Breast epithelium (tissue), 4 donors: Measurements from ENCODE around the gene LMX1B. TPM values are rescaled to one million over a fixed set of nuclear protein-coding genes. Genes with fewer than 3 reads are reported as not detected.

Source experiments
- DNase-seq, 2 donors: peaks; one replicate each; pipeline ENCODE4 v3.0.0-alpha.2; 2019; ENCODE audit warnings: low spot score in 2 of 2
- H3K27ac ChIP-seq, 2 donors: fragments of 200-600 bp; sonication (generic) in 1 of 2; one replicate each; pipeline ENCODE4 v1.5.1; 2016 to 2019; ENCODE audit warnings: mild to moderate bottlenecking in 1 of 2
- H3K27me3 ChIP-seq, 2 donors: fragments of 200-600 bp; sonication (generic) in 1 of 2; one replicate each; pipeline versions ENCODE4 v1.5.1 to v1.6.0; 2017 to 2019; ENCODE audit warnings: control low read depth in 1 of 2, mild to moderate bottlenecking in 1 of 2
- H3K36me3 ChIP-seq: fragments of 200-600 bp; one replicate; pipeline ENCODE4 v1.5.1; 2019
- H3K4me1 ChIP-seq, 2 donors: fragments of 200-600 bp; sonication (generic); one replicate each; pipeline ENCODE4 v1.5.1; 2016 to 2019; ENCODE audit warnings: control low read depth in 1 of 2
- H3K4me3 ChIP-seq, 3 donors: fragments of 200-600 bp; sonication (generic); 1 replicate in 2 of 3; 2 replicates in 1 of 3; pipeline ENCODE4 v1.5.1; 2016 to 2019; ENCODE audit warnings: mild to moderate bottlenecking in 3 of 3, moderate library complexity in 2 of 3
- H3K9me3 ChIP-seq, 2 donors: fragments of 200-600 bp; sonication (generic) in 1 of 2; one replicate each; pipeline ENCODE4 v1.5.1; 2016 to 2019; ENCODE audit warnings: control low read depth in 1 of 2
- CTCF ChIP-seq, 3 donors: fragments of 450-650 bp; IDR thresholded peaks; one replicate each; pipeline ENCODE4 v1.5.1; 2016 to 2017; ENCODE audit warnings: antibody characterized with exemption in 3 of 3, mild to moderate bottlenecking in 3 of 3, moderate library complexity in 3 of 3
- POLR2A ChIP-seq: fragments of 450-650 bp; IDR thresholded peaks from one replicate; pipeline ENCODE4 v1.6.1; 2016; ENCODE audit warnings: antibody characterized with exemption, mild to moderate bottlenecking, moderate library complexity
- POLR2AphosphoS5 ChIP-seq, 3 donors: sonication (generic); formaldehyde crosslinking; IDR thresholded peaks; one replicate each; pipeline ENCODE4 v1.6.1; 2017; ENCODE audit warnings: antibody characterized with exemption in 3 of 3
- intact Hi-C: fragments of 100-400 bp; cut with DNase I; formaldehyde crosslinking; loops from one replicate; pipeline ENCODE4 v1.15.1; 2023; ENCODE audit warnings: low total_unique reads
- total RNA-seq, 3 donors: library from RNA; depleted of rRNA; stranded (reverse); fragments of >200 nt; gene quantifications; one replicate each; pipeline ENCODE4 v1.1.0, GENCODE V29; 2016

LMX1B gene
- total RNA-seq, 3 donors from 2014 or later: 0.16 to 20.3 (median 9.2) TPM

- Histone ChIP-seq H3K36me3 (no peaks in the 10 kb centered on the region), H3K9me3 (no peaks in the 10 kb centered on the region), H3K27ac (peak overlapping the region; percentile 91 to 93), H3K4me1 (peaks cover 11% of the 10 kb centered on the region in 2 donors), H3K4me3 (peak overlapping the region in 2 of 3 donors; percentile 66 to 84), H3K27me3 (peaks cover 4 to 18% of the 10 kb centered on the region in 2 donors)
- DNase-seq: no peak
- intact Hi-C loops: loop anchor here (5.0 kb wide), 1 partner anchor 840 kb away; no protein-coding TSS in a partner anchor
- TF ChIP-seq POLR2AphosphoS5 (IDR thresholded peaks at IDR 0.05): no peak
- TF ChIP-seq CTCF (IDR thresholded peaks at IDR 0.05): no peak
These were observed 3.5 kb downstream of the LMX1B start for GRCh38 chr9:126617003-126617822.

- H3K27ac ChIP-seq: peak overlapping the region; percentile 91 to 93
- peaks cover 6 to 11% of the 10 kb centered on the region in 2 donors for H3K4me1 ChIP-seq
- peaks cover 4 to 20% of the 10 kb centered on the region in 2 donors for H3K27me3 ChIP-seq
- no peak for DNase-seq
- H3K4me3 ChIP-seq: peak overlapping the region in 2 of 3 donors; percentile 66 to 84
- TF ChIP-seq POLR2A: no peak
- no peak for TF ChIP-seq POLR2AphosphoS5 (IDR thresholded peaks at IDR 0.05)
- no peak for TF ChIP-seq CTCF (IDR thresholded peaks at IDR 0.05)
- no peaks in the 10 kb centered on the region for H3K36me3 ChIP-seq
- H3K9me3 ChIP-seq: no peaks in the 10 kb centered on the region
- intact Hi-C loops: loop anchor here (5.0 kb wide), 1 partner anchor 840 kb away; no protein-coding TSS in a partner anchor
These were observed 4.1 kb downstream of the LMX1B start for GRCh38 chr9:126617823-126618165.

- TF ChIP-seq POLR2A: no peak
- TF ChIP-seq CTCF (IDR thresholded peaks at IDR 0.05): no peak
- no peak for TF ChIP-seq POLR2AphosphoS5 (IDR thresholded peaks at IDR 0.05)
- Histone ChIP-seq H3K36me3 (no peaks in the 10 kb centered on the region), H3K9me3 (no peaks in the 10 kb centered on the region), H3K27ac (peak overlapping the region; percentile 91 to 93), H3K27me3 (peaks cover 4 to 21% of the 10 kb centered on the region in 2 donors), H3K4me3 (peak overlapping the region in 2 of 3 donors; percentile 66 to 84), H3K4me1 (peaks cover 6 to 11% of the 10 kb centered on the region in 2 donors)
- DNase-seq: no peak
- intact Hi-C loops: loop anchor here (5.0 kb wide), 1 partner anchor 839 kb away; no protein-coding TSS in a partner anchor
These were observed 4.5 kb downstream of the LMX1B start for GRCh38 chr9:126618190-126618584.

GRCh38 chr9:126618585-126619360 lies 5.0 kb downstream of the LMX1B start:
- TF ChIP-seq POLR2A (no peak), CTCF (IDR thresholded peaks at IDR 0.05) (no peak), POLR2AphosphoS5 (IDR thresholded peaks at IDR 0.05) (peak in 1 of 3 donors; percentile 11)
- DNase-seq: peak in 1 of 2 donors; percentile 50
- Histone ChIP-seq H3K4me3 (peak overlapping the region in 2 of 3 donors; percentile 66 to 84), H3K9me3 (no peaks in the 10 kb centered on the region), H3K27ac (peak overlapping the region; percentile 91 to 93), H3K4me1 (peaks cover 7 to 11% of the 10 kb centered on the region in 2 donors), H3K36me3 (no peaks in the 10 kb centered on the region), H3K27me3 (peaks cover 4 to 27% of the 10 kb centered on the region in 2 donors)
- intact Hi-C loops: loop anchor here (5.0 kb wide), 1 partner anchor 839 kb away; no protein-coding TSS in a partner anchor
